ENCODE data around the gene SLC19A2.

GRCh38 chr1:169421309-169421708 lies 64.4 kb downstream of the SLC19A2 start:
- TF ChIP-seq CTCF (conservative IDR thresholded peaks at IDR 0.05) = no peak
- TF ChIP-seq EZH2 (IDR thresholded peaks at IDR 0.05; ENCODE audit: low read depth) = no peak

Measured in PC-9 (cell line).